Measurements from ENCODE around the gene NOPCHAP1. TPM values are rescaled to one million over a fixed set of nuclear protein-coding genes. Genes with fewer than 3 reads are reported as not detected.

Gene NOPCHAP1, protein sequence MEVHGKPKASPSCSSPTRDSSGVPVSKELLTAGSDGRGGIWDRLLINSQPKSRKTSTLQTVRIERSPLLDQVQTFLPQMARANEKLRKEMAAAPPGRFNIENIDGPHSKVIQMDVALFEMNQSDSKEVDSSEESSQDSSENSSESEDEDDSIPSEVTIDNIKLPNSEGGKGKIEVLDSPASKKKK
- total RNA-seq (2021; ENCODE audit: unreplicated experiment), result 25.6 TPM
- polyA plus RNA-seq (2012), result 14.8 and 15.9 TPM in 2 replicates
- percentile 63 among the genes with signal in this experiment for Bru-seq, nascent RNA
- BruChase-seq, experiment 1, labeled RNA remaining after a 6-hour chase, result percentile 82 among the genes with signal in this experiment
- BruChase-seq, experiment 2, labeled RNA remaining after a 2-hour chase, result percentile 88 among the genes with signal in this experiment
- long read RNA-seq, full-length matches to known transcripts, result 10 of 31 reads
- long read RNA-seq, partial matches to known transcripts, result 19 of 31 reads
- long read RNA-seq, other reads (novel, unspliced or antisense), result 2 of 31 reads

DNA sequence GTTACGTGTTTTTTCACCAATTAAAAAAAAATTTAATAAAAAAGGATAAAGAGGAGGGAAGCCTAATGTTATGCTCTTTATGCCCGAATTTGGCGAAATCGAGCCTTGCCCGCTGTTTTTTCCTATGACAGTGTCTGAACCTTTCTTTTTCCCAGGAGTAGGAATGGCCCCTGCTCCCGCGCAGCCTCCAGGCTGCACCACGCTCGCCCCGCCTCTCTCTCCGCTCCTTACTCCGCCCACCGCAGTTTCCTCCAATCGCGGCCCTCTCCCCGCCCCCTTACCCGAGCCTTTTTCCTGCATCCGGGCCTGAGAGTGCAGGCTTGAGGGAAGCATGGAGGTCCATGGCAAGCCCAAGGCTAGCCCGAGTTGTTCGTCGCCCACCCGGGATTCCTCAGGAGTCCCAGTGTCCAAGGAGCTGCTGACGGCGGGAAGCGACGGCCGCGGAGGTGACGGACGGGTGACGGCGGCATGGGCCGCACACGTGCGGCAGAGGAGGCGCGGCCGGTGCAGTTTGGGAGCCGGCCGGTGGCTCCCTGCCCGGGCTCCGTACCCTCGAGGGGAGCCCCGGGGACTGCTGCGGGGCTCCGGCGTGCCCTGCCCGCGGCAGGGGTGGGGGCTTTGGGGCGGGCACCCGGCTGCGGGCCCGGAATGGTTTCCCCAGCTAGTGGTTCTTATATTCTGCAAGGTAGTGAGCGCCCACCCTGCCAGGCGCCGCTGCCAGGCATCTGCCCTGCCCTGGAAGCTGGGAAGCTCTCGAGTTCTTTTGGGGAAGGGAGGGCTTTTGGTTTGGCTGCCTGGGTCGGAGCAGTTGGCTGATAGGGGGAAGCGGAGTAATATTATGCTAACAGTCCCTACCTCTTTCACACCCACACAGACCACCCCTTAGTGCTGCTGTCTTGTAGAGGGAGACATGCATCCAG is at the start of gene NOPCHAP1:
NOPCHAP1 (plus strand) TSS at position 295 of the 920 bp plus-strand sequence; CDS start at position 332, 37 bp downstream.
- DNase-seq (ENCODE audit: low read depth, low spot score), result peak; percentile 52
- RAD21 ChIA-PET (ENCODE audit: low non-redundant PET in 1 of 2, low total read pairs in 2 of 2, uncharacterized antibody in 2 of 2, unreplicated experiment in 2 of 2), result no interaction called here
- H3K27me3 ChIP-seq (ENCODE audit: insufficient read depth, low read length), result no peaks in the 10 kb centered on the region
- peak; percentile 99 for ATAC-seq
- H3K4me2 ChIP-seq (ENCODE audit: low read length), result peak within 1 kb of the TSS; percentile 88
- no TSS peak for BruUV-seq (replicated peaks)
- H3K4me3 ChIP-seq (replicated peaks in 1 of 2; ENCODE audit: low read depth in 1 of 2, low read length in 2 of 2), result peak within 1 kb of the TSS; percentile 75 to 80
- POLR2A ChIA-PET, result no interaction called here
- H4K20me1 ChIP-seq (ENCODE audit: insufficient read depth), result peaks cover 3% of the 10 kb centered on the region; the same call in 1 of the 2 replicates
- peaks cover 6 to 35% of the 10 kb centered on the region in 2 experiments; a peak in 3 of 4 replicates for H3K36me3 ChIP-seq (ENCODE audit: control insufficient read depth in 1 of 2, insufficient read depth in 2 of 2, low read length in 2 of 2)
- CTCF ChIA-PET, result interaction anchor here (1.2 kb wide), 1 partner anchor 65 kb away, joined by 3 read pairs; no protein-coding TSS in a partner anchor
- H3K27ac ChIP-seq (ENCODE audit: low read depth, low read length), result peak within 1 kb of the TSS; percentile 58; the same call in 1 of the 2 replicates
- no peaks in the 10 kb centered on the region for H3K9me2 ChIP-seq (ENCODE audit: insufficient read depth)
- H3K79me2 ChIP-seq (ENCODE audit: insufficient read depth, low read length), result peaks cover 49% of the 10 kb centered on the region
- intact Hi-C loops (cut with micrococcal nuclease), result no loop called here
- peaks cover 9 to 19% of the 10 kb centered on the region in 2 experiments for H3K4me1 ChIP-seq (ENCODE audit: control insufficient read depth in 1 of 2, insufficient read depth in 2 of 2, low read length in 2 of 2)
- H3K9ac ChIP-seq (ENCODE audit: low read length), result peak within 1 kb of the TSS; percentile 90
- H3K9me3 ChIP-seq (ENCODE audit: control insufficient read depth in 1 of 2, insufficient read depth in 1 of 2, low read depth in 1 of 2, low read length in 2 of 2), result no peaks in the 10 kb centered on the region
- peak within 1 kb of the TSS; percentile 81 for H2AFZ ChIP-seq (ENCODE audit: low read depth, low read length, poor library complexity, severe bottlenecking)
- TF ChIP-seq EGR1 (IDR thresholded peaks at IDR 0.05; ENCODE audit: low read depth) (0 out of 2 replicates have a peak, but pooled peaks have one; percentile 29), SIN3A (IDR thresholded peaks at IDR 0.05; ENCODE audit: low read depth) (peak; percentile 85), ZNF274 (IDR thresholded peaks at IDR 0.05; ENCODE audit: low read depth, low read length) (no peak), JUND (IDR thresholded peaks at IDR 0.05) (no peak), SP1 (IDR thresholded peaks at IDR 0.05; ENCODE audit: low read depth) (no peak; the same call in 1 of the 2 replicates), CBX3 (IDR thresholded peaks at IDR 0.05; ENCODE audit: low read depth) (no peak), POLR2A (IDR thresholded peaks at IDR 0.05; ENCODE audit: borderline replicate concordance, extremely low read depth, insufficient read depth, insufficient read length) (peak; percentile 72), RAD21 (IDR thresholded peaks at IDR 0.05; ENCODE audit: low read depth) (no peak), EZH2 (IDR thresholded peaks at IDR 0.05) (no peak), SRF (IDR thresholded peaks at IDR 0.05; ENCODE audit: low read depth) (0 out of 2 replicates have a peak, but pooled peaks have one; percentile 0), ELF1 (IDR thresholded peaks at IDR 0.05; ENCODE audit: borderline replicate concordance, low read depth) (no peak), CEBPB (IDR thresholded peaks at IDR 0.05; ENCODE audit: low read depth) (no peak)
- TF ChIP-seq, protein P1, sequence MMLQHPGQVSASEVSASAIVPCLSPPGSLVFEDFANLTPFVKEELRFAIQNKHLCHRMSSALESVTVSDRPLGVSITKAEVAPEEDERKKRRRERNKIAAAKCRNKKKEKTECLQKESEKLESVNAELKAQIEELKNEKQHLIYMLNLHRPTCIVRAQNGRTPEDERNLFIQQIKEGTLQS (IDR thresholded peaks at IDR 0.05), result no peak
- TF ChIP-seq, protein P2, sequence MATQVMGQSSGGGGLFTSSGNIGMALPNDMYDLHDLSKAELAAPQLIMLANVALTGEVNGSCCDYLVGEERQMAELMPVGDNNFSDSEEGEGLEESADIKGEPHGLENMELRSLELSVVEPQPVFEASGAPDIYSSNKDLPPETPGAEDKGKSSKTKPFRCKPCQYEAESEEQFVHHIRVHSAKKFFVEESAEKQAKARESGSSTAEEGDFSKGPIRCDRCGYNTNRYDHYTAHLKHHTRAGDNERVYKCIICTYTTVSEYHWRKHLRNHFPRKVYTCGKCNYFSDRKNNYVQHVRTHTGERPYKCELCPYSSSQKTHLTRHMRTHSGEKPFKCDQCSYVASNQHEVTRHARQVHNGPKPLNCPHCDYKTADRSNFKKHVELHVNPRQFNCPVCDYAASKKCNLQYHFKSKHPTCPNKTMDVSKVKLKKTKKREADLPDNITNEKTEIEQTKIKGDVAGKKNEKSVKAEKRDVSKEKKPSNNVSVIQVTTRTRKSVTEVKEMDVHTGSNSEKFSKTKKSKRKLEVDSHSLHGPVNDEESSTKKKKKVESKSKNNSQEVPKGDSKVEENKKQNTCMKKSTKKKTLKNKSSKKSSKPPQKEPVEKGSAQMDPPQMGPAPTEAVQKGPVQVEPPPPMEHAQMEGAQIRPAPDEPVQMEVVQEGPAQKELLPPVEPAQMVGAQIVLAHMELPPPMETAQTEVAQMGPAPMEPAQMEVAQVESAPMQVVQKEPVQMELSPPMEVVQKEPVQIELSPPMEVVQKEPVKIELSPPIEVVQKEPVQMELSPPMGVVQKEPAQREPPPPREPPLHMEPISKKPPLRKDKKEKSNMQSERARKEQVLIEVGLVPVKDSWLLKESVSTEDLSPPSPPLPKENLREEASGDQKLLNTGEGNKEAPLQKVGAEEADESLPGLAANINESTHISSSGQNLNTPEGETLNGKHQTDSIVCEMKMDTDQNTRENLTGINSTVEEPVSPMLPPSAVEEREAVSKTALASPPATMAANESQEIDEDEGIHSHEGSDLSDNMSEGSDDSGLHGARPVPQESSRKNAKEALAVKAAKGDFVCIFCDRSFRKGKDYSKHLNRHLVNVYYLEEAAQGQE (IDR thresholded peaks at IDR 0.05; ENCODE audit: low read depth), result no peak
- TF ChIP-seq, protein P3, sequence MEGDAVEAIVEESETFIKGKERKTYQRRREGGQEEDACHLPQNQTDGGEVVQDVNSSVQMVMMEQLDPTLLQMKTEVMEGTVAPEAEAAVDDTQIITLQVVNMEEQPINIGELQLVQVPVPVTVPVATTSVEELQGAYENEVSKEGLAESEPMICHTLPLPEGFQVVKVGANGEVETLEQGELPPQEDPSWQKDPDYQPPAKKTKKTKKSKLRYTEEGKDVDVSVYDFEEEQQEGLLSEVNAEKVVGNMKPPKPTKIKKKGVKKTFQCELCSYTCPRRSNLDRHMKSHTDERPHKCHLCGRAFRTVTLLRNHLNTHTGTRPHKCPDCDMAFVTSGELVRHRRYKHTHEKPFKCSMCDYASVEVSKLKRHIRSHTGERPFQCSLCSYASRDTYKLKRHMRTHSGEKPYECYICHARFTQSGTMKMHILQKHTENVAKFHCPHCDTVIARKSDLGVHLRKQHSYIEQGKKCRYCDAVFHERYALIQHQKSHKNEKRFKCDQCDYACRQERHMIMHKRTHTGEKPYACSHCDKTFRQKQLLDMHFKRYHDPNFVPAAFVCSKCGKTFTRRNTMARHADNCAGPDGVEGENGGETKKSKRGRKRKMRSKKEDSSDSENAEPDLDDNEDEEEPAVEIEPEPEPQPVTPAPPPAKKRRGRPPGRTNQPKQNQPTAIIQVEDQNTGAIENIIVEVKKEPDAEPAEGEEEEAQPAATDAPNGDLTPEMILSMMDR (IDR thresholded peaks at IDR 0.05 in 2 of 3, conservative IDR thresholded peaks at IDR 0.05 in 1 of 3; ENCODE audit: borderline replicate concordance in 1 of 3, insufficient read depth in 1 of 3, low read depth in 2 of 3, low read length in 2 of 3), result no peak
- TF ChIP-seq, protein P4, sequence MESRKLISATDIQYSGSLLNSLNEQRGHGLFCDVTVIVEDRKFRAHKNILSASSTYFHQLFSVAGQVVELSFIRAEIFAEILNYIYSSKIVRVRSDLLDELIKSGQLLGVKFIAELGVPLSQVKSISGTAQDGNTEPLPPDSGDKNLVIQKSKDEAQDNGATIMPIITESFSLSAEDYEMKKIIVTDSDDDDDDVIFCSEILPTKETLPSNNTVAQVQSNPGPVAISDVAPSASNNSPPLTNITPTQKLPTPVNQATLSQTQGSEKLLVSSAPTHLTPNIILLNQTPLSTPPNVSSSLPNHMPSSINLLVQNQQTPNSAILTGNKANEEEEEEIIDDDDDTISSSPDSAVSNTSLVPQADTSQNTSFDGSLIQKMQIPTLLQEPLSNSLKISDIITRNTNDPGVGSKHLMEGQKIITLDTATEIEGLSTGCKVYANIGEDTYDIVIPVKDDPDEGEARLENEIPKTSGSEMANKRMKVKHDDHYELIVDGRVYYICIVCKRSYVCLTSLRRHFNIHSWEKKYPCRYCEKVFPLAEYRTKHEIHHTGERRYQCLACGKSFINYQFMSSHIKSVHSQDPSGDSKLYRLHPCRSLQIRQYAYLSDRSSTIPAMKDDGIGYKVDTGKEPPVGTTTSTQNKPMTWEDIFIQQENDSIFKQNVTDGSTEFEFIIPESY (IDR thresholded peaks at IDR 0.05; ENCODE audit: extremely low read depth, insufficient replicate concordance, low read length), result no peak
